ENCODE results near the gene RUNX1.

RUNX1 gene

DNA sequence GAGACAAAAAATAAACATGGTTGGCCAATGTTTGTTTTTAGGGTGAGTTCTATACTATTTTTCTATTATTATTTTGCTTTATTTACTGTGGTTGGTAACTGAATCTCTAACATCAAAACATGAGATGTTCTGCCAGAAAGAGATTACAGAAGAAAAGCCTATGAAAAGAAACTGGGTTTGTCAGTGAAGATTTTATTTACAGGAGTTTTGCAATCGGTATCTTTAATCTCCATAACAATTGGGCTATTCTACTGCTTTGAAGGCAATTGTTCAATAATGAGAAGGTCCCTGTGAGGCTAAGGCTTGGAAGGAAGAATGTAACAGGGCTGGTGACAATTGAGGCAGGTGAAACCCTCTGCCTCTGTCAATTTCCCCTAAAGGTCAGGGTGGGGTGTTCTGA, 224.8 kb downstream of the RUNX1 start:
- H3K4me3 ChIP-seq (ENCODE audit: low read depth, low read length), result no peak overlapping the region
- DNase-seq (ENCODE audit: low read depth), result no peak
- TF ChIP-seq, protein P1, sequence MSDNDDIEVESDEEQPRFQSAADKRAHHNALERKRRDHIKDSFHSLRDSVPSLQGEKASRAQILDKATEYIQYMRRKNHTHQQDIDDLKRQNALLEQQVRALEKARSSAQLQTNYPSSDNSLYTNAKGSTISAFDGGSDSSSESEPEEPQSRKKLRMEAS (IDR thresholded peaks at IDR 0.05; ENCODE audit: low read depth, low read length), result no peak
- no peak for TF ChIP-seq POLR2A (IDR thresholded peaks at IDR 0.05; ENCODE audit: extremely low read depth, insufficient read length)
- no peak for TF ChIP-seq CTCF (IDR thresholded peaks at IDR 0.05; ENCODE audit: low read depth, low read length)
- TF ChIP-seq MYC (IDR thresholded peaks at IDR 0.05; ENCODE audit: low read depth, low read length), result no peak

DNA sequence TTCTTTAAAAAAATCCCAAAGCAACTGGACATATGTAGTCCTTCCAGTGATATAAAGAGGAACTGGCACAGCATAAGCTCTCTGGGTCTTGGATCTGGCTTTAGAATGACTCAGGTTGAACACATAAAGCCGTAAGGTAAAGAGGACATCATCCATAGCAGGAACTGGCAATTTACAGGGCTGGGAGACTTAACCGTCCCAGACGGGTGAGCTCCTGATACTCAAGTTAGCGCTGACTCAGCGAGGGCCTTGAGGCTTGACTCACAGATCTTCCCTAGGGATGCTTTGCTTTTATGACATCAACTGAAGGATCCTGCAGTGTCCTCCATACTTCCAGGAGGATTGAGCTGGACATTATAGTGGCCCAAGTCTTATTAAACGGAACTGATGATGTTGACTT, 226.2 kb downstream of the RUNX1 start:
- TF ChIP-seq POLR2A (IDR thresholded peaks at IDR 0.05; ENCODE audit: extremely low read depth, insufficient read length) (no peak), MYC (IDR thresholded peaks at IDR 0.05; ENCODE audit: low read depth, low read length) (no peak), CTCF (IDR thresholded peaks at IDR 0.05; ENCODE audit: low read depth, low read length) (no peak)
- TF ChIP-seq, protein P1 (IDR thresholded peaks at IDR 0.05; ENCODE audit: low read depth, low read length), result no peak
- peak; percentile 35 for DNase-seq (ENCODE audit: low read depth)
- no peak overlapping the region for H3K4me3 ChIP-seq (ENCODE audit: low read depth, low read length)

GRCh38 chr21:34822168-34822567, 226.9 kb downstream of the RUNX1 start:
- TF ChIP-seq CTCF (IDR thresholded peaks at IDR 0.05; ENCODE audit: low read depth, low read length) (no peak), MYC (IDR thresholded peaks at IDR 0.05; ENCODE audit: low read depth, low read length) (no peak), POLR2A (IDR thresholded peaks at IDR 0.05; ENCODE audit: extremely low read depth, insufficient read length) (no peak)
- TF ChIP-seq, protein P1 (IDR thresholded peaks at IDR 0.05; ENCODE audit: low read depth, low read length), result no peak
- no peak for DNase-seq (ENCODE audit: low read depth)

DNA sequence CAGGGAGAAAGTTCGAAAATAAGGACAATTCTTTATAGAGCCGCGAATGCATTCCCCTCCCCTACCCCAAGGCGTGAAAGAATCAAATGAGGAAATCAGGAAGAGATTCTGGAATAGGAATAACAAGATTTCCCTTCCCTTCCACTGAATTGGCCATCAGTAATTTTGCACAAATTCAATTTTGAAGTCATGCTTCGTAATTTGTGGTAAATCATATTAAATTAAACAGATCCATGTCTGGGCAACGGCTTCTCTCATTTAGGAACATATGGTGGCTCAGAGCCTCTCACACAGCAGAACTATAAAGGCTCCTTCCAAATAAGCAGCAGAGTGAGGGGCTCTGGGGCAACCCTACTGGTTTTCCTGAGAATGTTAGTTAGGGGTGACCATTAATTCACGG, 227.4 kb downstream of the RUNX1 start:
- no peak overlapping the region for H3K4me3 ChIP-seq (ENCODE audit: low read depth, low read length)
- TF ChIP-seq MYC (IDR thresholded peaks at IDR 0.05; ENCODE audit: low read depth, low read length) (no peak), CTCF (IDR thresholded peaks at IDR 0.05; ENCODE audit: low read depth, low read length) (no peak), POLR2A (IDR thresholded peaks at IDR 0.05; ENCODE audit: extremely low read depth, insufficient read length) (no peak)
- TF ChIP-seq, protein P1 (IDR thresholded peaks at IDR 0.05; ENCODE audit: low read depth, low read length), result no peak
- no peak for DNase-seq (ENCODE audit: low read depth)

More at GRCh38 chr21:34822168-34822567, 226.9 kb downstream of the RUNX1 start:
- no peak overlapping the region for H3K4me3 ChIP-seq (ENCODE audit: low read depth, low read length)

DNA sequence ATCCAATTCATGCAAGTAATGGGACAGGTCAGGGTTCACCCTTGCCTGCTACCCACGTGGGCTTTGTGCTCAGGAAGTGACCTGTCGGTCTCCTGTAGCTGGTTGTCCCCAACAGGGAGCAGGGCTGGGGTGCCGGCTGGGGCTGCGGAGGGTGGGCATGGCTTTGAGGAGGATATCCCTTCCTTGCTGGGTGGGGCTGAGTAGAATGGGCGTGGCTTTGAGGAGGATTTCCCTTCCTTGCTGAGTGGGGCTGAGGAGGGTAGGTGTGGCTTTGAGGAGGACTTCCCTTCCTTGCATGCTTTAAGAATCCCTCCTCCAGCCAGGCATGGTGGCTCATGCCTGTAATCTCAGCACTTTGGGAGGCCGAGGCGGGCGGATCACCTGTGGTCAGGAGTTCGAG, 229.1 kb downstream of the RUNX1 start:
- peak; percentile 44 for DNase-seq (ENCODE audit: low read depth)
- no peak overlapping the region for H3K4me3 ChIP-seq (ENCODE audit: low read depth, low read length)
- TF ChIP-seq MYC (IDR thresholded peaks at IDR 0.05; ENCODE audit: low read depth, low read length) (no peak), CTCF (IDR thresholded peaks at IDR 0.05; ENCODE audit: low read depth, low read length) (no peak), POLR2A (IDR thresholded peaks at IDR 0.05; ENCODE audit: extremely low read depth, insufficient read length) (no peak)
- TF ChIP-seq, protein P1 (IDR thresholded peaks at IDR 0.05; ENCODE audit: low read depth, low read length), result no peak
